COR-L47 (cell line): ENCODE results near the gene DLG3.
"Not testable (repeated sequence)": the region's sequence is repeated elsewhere in the genome, so short reads cannot be mapped to it uniquely, and the experiment has no call there.

ENCODE experiments used
- DNase-seq: peaks from one replicate; lab custom pipeline; 2025; lab: John Stamatoyannopoulos, UW

DLG3 gene

GRCh38 chrX:70444326-70444945 lies at the start of gene DLG3:
Gene DLG3 (plus strand): TSS chrX:70444835. CDS start chrX:70445202, 367 bp downstream.
- no peak for DNase-seq

DNA sequence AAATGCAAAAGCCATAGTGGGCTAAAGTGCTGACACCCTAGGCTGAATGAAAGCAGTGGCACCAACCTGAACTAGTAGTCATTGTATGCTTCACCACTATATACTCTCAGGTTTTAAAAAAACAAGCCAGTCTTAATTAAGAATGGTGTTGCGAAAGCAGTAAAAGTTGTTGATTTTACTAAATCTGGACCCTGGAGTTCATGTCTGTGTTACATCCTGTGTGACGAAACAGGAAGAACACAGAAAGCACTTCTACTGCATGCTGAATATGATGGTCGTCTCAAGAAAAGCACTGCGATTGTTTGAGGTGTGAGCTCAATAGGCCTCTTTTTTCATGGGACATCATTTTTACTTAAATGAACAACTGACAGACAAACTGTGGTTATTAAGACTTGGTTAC lies 45.7 kb upstream of the DLG3 start:
- DNase-seq, result no peak

GRCh38 chrX:70400181-70400580 lies 44.5 kb upstream of the DLG3 start:
- not testable (repeated sequence) for DNase-seq

GRCh38 chrX:70402721-70403120 lies 41.9 kb upstream of the DLG3 start:
- no peak for DNase-seq

- no peak for DNase-seq
Measured at GRCh38 chrX:70405003-70405402, 39.6 kb upstream of the DLG3 start.

- no peak for DNase-seq
Measured at GRCh38 chrX:70410921-70411320, 33.7 kb upstream of the DLG3 start.

GRCh38 chrX:70411475-70411874 lies 33.2 kb upstream of the DLG3 start:
- no peak for DNase-seq

- DNase-seq, result peak; percentile 3
Measured at GRCh38 chrX:70421618-70422017, 23.0 kb upstream of the DLG3 start.

DNA sequence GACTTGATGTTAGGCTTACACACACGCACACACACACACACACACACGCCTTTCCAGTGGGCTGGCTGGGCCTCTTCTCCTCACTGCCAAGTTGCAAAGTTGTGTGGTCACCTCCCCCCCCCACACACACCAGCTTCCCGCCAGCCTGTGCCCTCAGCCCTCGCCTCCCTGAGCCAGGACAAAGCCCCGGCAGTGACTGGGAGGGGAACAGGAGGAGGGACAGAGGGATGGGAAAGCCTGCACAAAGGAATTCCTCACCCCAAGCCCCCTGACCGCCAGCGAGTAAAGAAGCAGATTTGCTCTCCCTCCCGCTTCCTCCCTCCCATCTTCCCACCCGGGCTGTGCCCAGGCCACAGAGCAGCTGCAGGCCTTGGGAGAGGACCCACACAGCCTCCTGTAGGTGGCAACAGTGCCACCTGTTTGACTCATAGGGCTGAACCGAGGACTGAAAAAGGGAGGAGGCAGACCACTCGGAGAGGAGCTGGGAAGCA lies 21.7 kb upstream of the DLG3 start, which contains the start of gene GDPD2:
GDPD2 (plus strand) TSS at position 464 of the 491 bp plus-strand sequence. CDS start 1,671 bp downstream, outside the sequence.
- DNase-seq, result peak; percentile 22

DNA sequence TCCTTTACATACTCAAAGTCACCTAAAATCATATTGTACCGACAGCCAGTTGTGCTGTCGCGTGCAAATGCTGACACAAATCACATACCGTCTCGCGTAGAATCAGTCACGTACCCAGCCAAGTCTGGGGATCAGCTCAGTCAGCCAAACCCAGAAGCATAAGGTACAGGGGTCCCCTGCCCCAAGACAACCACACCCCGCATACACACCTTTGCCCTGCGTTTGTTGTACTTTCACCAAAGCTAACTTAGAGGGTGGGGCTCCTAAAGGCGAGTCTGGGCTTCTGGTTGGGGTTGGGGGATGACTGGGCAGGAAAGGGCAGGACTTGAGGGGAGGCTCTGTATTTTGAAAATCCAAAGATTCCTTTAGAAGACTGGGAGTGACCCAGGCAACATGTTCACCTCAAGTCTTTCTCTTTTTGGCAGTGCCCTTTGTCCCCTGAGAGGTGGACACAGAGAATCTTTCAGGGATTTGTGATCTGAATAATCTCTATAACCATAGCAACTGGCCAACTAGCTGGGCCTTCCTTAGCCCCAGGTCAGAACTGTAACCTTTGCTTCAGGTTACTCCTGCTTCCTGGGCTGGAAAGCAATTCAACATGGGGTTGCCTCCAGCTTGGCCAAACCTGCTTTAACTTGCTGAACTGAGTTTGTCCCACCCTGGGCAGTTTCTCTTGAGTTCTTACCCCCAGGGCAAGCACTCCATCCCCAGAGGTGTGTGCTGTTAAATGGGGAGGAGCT lies 20.5 kb upstream of the DLG3 start:
- no peak for DNase-seq

- DNase-seq, result no peak
Measured at GRCh38 chrX:70424801-70425200, 19.8 kb upstream of the DLG3 start.

DNA sequence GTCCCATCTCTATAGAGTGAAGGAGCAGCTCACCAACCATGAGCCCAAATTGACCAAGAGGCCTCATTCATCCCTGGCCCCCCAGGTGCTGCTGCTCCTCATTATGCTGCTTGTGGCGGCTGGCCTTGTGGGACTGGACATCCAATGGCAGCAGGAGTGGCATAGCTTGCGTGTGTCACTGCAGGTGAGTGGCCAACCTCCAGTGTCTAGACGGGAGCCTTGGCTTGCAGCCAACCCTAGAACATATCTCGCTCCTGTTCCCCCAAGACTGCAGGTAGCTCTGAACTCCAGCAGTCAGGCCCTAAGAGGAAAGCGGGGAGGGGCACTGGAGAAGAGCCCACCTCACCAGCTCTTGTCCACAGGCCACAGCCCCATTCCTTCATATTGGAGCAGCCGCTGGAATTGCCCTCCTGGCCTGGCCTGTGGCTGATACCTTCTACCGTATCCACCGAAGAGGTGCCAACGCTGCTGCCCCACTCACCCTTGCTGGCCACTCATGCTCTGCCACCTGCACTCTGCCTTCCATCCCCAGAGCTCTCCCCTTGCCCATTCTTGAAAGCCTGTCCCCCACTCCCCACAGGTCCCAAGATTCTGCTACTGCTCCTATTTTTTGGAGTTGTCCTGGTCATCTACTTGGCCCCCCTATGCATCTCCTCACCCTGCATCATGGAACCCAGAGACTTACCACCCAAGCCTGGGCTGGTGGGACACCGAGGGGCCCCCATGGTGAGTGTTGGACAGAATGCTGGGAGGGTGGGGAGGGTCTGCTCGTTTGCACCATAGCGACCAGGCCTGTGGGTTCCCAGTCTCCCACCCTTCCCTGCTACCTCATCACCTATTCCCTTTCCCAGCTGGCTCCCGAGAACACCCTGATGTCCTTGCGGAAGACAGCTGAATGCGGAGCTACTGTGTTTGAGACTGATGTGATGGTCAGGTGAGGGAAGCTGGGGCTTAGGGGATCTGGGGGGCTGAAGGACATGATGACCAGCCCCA lies 18.1 kb upstream of the DLG3 start:
- DNase-seq, result no peak

- DNase-seq, result no peak
Measured at GRCh38 chrX:70427365-70427764, 17.3 kb upstream of the DLG3 start.

DNA sequence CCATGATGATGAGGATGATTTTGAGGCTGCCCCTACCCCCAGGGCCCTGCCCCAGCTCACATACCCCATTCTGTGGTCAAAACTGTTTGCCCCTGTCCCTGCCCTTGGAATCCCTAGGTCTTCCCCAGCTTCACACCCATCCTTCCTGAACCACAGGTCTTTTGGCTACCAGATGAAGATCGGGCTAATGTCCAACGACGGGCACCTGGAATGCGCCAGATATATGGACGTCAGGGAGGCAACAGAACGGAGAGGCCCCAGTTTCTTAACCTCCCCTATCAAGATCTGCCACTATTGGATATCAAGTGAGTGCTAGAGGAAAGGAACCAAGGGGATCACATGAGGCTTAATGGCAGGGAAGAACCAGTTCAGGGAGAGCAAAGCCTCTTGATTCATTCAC lies 14.9 kb upstream of the DLG3 start:
- no peak for DNase-seq

- DNase-seq, result no peak
Measured at GRCh38 chrX:70432936-70433847, 11.4 kb upstream of the DLG3 start.

DNA sequence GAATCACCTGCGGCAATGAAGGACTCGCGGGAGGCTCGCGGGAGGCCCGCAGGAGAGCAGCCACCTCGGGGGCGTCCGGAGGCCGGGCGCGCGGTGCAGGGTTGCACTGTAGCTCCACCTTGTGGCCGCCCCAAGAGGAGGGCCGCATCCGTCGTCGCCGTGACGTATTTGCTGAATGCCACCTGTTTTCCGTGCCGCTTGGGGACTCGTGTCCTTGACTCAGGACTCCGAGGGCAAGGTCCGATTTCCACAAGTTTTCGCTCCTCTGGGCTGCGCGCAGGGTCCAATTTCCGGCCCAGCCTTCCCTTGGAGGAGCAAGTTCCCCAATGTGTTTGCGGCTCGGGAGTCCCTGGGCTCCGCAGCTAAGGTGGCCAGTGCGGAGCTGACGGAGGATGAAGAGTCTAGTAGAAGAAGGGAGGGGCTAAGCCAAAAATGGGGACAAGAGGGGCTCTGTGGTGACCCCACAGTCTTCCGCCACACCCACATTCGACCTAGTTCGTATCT lies 10.7 kb upstream of the DLG3 start:
- DNase-seq, result peak; percentile 42

DNA sequence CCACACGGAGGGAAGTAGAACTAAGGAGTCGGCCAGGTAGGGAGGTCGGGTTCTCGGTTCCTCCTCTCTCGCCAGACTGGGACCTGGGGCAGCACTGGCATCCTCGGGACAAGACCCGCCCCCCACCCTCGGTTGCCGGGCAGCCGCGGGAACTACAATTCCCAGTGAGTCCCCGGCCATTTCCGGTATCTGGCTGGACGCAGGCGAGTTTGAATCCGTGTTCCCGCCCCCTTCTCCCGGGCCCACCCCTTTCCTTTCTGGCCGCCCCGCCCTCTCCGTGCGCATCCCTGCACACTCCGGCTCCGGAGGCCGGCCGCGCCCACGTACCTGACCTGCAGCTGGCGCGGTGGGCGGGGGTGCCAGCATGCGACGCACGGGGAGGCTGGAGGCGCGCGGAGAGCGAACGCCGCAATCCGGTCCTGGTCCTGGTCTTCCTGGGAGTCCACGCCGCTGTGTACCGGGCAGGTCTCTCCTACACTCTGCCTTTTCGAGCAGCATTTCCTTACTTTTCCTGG lies 10.2 kb upstream of the DLG3 start:
- DNase-seq, result peak; percentile 86

GRCh38 chrX:70434914-70435586 lies 9.6 kb upstream of the DLG3 start:
- DNase-seq, result no peak

DNA sequence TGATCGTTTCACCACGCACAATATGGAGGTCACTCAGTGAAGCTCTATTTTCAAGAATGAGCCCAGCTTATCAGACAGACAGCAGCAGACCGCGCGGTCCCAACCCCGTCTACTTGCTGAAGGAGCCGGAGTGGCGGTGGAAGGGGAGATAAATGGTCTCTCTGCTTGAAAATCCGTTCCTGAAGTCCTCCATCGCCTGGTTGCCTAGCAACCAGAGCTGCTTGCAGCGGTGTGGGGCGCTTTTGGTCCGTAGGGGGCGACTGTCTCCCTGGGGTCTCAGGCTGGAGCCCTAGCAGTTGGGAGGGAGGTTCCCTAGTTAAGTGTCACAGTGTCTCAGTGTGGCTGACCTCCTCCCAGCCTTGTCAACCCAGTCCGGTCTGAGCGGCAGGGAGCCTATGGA lies 8.3 kb upstream of the DLG3 start:
- no peak for DNase-seq

- no peak for DNase-seq
Measured at GRCh38 chrX:70437011-70437410, 7.6 kb upstream of the DLG3 start.
